Loucy (cell line): ENCODE data around the gene HSD17B13.
"Not testable (repeated sequence)": the region's sequence is repeated elsewhere in the genome, so short reads cannot be mapped to it uniquely, and the experiment has no call there.

Source experiments
- H2AFZ ChIP-seq: fragments of 200-600 bp; sonication (generic); 2 replicates; pipeline ENCODE4 v1.6.0; 2016; ENCODE audit warnings: antibody characterized with exemption, mild to moderate bottlenecking, low read length, moderate library complexity
- H3F3A ChIP-seq: fragments of 200-600 bp; 2 replicates; pipeline ENCODE4 v1.6.0; 2016; ENCODE audit warnings: antibody characterized with exemption, low read depth, mild to moderate bottlenecking
- H3K27me3 ChIP-seq: fragments of 200-600 bp; sonication (generic); 2 replicates; pipeline ENCODE4 v1.6.1; 2014; ENCODE audit warnings: low read length, mild to moderate bottlenecking; ENCODE audit not compliant: insufficient read depth, poor library complexity, severe bottlenecking
- H3K36me3 ChIP-seq: fragments of 200-600 bp; sonication (generic); 2 replicates; pipeline ENCODE4 v1.6.1; 2016; ENCODE audit warnings: low read length; ENCODE audit not compliant: insufficient read depth
- H3K4me1 ChIP-seq: fragments of 200-600 bp; sonication (generic); 2 replicates; pipeline ENCODE4 v1.5.1; 2014; ENCODE audit warnings: low read length, mild to moderate bottlenecking; ENCODE audit not compliant: insufficient read depth, poor library complexity, severe bottlenecking
- H3K4me2 ChIP-seq: fragments of 200-600 bp; sonication (generic); 2 replicates; pipeline ENCODE4 v1.6.0; 2014; ENCODE audit warnings: antibody characterized with exemption, low read length, low read depth, mild to moderate bottlenecking; ENCODE audit not compliant: poor library complexity, severe bottlenecking
- H3K4me3 ChIP-seq: fragments of 200-600 bp; sonication (generic); 2 replicates; pipeline ENCODE4 v1.5.1; 2014; ENCODE audit warnings: low read length, mild to moderate bottlenecking, mixed read lengths; ENCODE audit not compliant: poor library complexity, severe bottlenecking
- H3K79me2 ChIP-seq: fragments of 200-600 bp; sonication (generic); 2 replicates; pipeline ENCODE4 v1.6.1; 2014; ENCODE audit warnings: low read length; ENCODE audit not compliant: insufficient read depth
- H3K9ac ChIP-seq: fragments of 200-600 bp; sonication (generic); 2 replicates; pipeline ENCODE4 v1.6.0; 2014; ENCODE audit warnings: mild to moderate bottlenecking, low read depth, low read length, moderate library complexity; ENCODE audit not compliant: poor library complexity, severe bottlenecking
- H3K9me2 ChIP-seq: fragments of 200-600 bp; sonication (generic); replicated peaks from 2 replicates; pipeline ENCODE4 v1.6.1; 2016; ENCODE audit warnings: low read depth, low read length, mixed read lengths
- H3K9me3 ChIP-seq: fragments of 200-600 bp; sonication (generic); 2 replicates; pipeline ENCODE4 v1.6.1; 2014; ENCODE audit warnings: mild to moderate bottlenecking, antibody characterized with exemption, low read length, low read depth; ENCODE audit not compliant: insufficient read depth
- H4K20me1 ChIP-seq: fragments of 200-600 bp; sonication (generic); 2 replicates; pipeline ENCODE4 v1.6.0; 2014; ENCODE audit warnings: antibody characterized with exemption, low read length, mild to moderate bottlenecking; ENCODE audit not compliant: insufficient read depth, poor library complexity, severe bottlenecking
- EZH2phosphoT487 ChIP-seq: fragments of 200-600 bp; IDR thresholded peaks from 2 replicates; pipeline ENCODE4 v1.6.1; 2018; ENCODE audit warnings: antibody characterized with exemption, mild to moderate bottlenecking, moderate library complexity, borderline replicate concordance
- TF ChIP-seq, protein P1 (sequence below): fragments of 200-600 bp; sonication (generic); conservative IDR thresholded peaks from 2 replicates; pipeline ENCODE4 v1.5.1; 2014; ENCODE audit warnings: mild to moderate bottlenecking, antibody characterized with exemption, low read length

Gene HSD17B13

DNA sequence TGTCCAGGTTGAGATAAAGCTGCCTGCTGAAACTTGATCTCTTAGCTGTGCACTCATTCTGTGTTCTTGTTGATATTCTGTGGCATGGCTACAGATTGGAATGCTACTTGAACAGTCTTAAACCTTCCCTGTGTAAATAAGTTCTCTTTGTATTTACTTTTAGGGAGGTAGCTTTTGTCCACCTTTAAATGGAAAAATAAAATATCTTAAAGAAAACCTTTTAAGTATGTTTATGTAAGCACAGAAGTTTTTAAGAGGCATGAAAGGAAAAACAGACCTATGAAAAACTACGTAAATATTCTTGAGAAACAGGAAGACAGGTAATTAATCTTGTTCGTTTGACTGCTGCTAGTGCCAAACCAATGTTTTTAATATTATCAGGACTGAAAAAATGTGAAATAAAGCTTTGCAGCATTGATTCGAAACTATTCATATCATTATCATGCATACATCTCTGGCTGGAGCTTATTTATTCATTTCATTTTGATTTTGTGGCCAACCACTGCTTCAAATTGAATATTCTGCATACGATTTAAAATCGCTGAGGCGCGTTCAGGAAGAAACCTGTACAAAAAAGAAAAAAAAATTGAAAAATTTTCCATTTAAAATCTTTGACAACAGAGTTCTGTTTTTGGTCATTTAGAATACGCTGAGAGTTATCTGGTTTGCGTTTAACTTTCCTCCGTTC is 17.8 kb downstream of the HSD17B13 start:
- no peak overlapping the region for H2AFZ ChIP-seq
- H3K9ac ChIP-seq = no peak overlapping the region
- TF ChIP-seq, protein P1, sequence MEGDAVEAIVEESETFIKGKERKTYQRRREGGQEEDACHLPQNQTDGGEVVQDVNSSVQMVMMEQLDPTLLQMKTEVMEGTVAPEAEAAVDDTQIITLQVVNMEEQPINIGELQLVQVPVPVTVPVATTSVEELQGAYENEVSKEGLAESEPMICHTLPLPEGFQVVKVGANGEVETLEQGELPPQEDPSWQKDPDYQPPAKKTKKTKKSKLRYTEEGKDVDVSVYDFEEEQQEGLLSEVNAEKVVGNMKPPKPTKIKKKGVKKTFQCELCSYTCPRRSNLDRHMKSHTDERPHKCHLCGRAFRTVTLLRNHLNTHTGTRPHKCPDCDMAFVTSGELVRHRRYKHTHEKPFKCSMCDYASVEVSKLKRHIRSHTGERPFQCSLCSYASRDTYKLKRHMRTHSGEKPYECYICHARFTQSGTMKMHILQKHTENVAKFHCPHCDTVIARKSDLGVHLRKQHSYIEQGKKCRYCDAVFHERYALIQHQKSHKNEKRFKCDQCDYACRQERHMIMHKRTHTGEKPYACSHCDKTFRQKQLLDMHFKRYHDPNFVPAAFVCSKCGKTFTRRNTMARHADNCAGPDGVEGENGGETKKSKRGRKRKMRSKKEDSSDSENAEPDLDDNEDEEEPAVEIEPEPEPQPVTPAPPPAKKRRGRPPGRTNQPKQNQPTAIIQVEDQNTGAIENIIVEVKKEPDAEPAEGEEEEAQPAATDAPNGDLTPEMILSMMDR = no peak
- no peaks in the 10 kb centered on the region for H4K20me1 ChIP-seq
- H3K36me3 ChIP-seq = no peaks in the 10 kb centered on the region
- no peaks in the 10 kb centered on the region for H3K9me2 ChIP-seq
- H3K9me3 ChIP-seq = no peaks in the 10 kb centered on the region
- H3F3A ChIP-seq = no peaks in the 10 kb centered on the region
- H3K27me3 ChIP-seq = no peaks in the 10 kb centered on the region
- H3K4me1 ChIP-seq = no peaks in the 10 kb centered on the region
- H3K79me2 ChIP-seq = no peaks in the 10 kb centered on the region
- H3K4me3 ChIP-seq = no peak overlapping the region
- H3K4me2 ChIP-seq = no peak overlapping the region

DNA sequence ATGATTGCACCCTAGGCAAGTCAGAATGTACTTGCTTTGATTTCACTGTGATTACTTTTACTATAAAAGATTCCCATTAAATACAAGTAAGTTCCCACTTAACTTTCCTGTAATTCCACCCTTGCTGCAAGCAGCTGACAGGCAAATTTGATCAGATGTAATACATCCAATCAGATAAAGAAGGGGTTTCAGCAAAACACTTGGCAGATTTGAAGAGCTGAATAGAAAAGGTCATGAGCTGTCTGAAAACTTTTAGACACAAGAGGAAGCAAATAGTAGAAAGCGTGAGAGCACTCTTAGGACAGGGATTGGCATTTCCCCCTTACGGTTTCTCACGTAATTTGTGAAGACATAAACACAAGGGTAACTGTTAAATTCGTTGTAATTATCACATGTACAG is 22.8 kb downstream of the HSD17B13 start:
- no peaks in the 10 kb centered on the region for H3K4me1 ChIP-seq
- H3K79me2 ChIP-seq = no peaks in the 10 kb centered on the region
- H3K4me2 ChIP-seq = no peak overlapping the region
- no peaks in the 10 kb centered on the region for H3K9me2 ChIP-seq
- H3F3A ChIP-seq = no peaks in the 10 kb centered on the region
- H3K4me3 ChIP-seq = no peak overlapping the region
- H2AFZ ChIP-seq = no peak overlapping the region
- no peaks in the 10 kb centered on the region for H3K27me3 ChIP-seq
- no peaks in the 10 kb centered on the region for H4K20me1 ChIP-seq
- H3K9ac ChIP-seq = no peak overlapping the region
- no peak for TF ChIP-seq EZH2phosphoT487
- TF ChIP-seq, protein P1 = no peak
- H3K9me3 ChIP-seq = no peaks in the 10 kb centered on the region
- H3K36me3 ChIP-seq = no peaks in the 10 kb centered on the region

GRCh38 chr4:87298362-87298761 is 24.3 kb downstream of the HSD17B13 start:
- Histone ChIP-seq H3K4me1 (no peaks in the 10 kb centered on the region), H3K79me2 (no peaks in the 10 kb centered on the region), H3K9me3 (peaks cover 3% of the 10 kb centered on the region; the same call in 1 of the 2 replicates), H3K4me3 (no peak overlapping the region), H3K9me2 (no peaks in the 10 kb centered on the region), H4K20me1 (no peaks in the 10 kb centered on the region), H3F3A (no peaks in the 10 kb centered on the region), H3K36me3 (no peaks in the 10 kb centered on the region), H3K9ac (no peak overlapping the region), H3K27me3 (no peaks in the 10 kb centered on the region), H2AFZ (no peak overlapping the region), H3K4me2 (no peak overlapping the region)
- TF ChIP-seq, protein P1 = no peak
- TF ChIP-seq EZH2phosphoT487 = no peak

DNA sequence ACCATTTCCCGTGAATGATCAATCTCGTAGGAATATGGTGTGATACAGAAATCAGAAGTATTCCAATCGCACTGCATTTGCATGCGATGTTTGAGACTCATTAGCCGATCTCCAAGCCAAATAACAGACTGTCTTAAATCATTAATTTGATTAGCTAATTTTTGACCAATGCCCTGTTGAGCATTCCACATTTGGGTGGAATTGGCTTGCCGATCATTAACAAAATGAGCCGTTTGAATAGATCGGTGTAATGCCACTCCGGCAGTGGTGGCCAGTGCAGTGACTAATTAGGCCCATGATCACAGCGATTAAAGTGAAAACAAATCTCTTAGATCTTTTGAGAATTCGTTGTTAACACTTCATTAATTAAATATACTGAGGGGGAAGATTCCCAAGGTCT is 27.8 kb downstream of the HSD17B13 start:
- H3K9me2 ChIP-seq, H3K4me2 ChIP-seq: not testable (repeated sequence)

DNA sequence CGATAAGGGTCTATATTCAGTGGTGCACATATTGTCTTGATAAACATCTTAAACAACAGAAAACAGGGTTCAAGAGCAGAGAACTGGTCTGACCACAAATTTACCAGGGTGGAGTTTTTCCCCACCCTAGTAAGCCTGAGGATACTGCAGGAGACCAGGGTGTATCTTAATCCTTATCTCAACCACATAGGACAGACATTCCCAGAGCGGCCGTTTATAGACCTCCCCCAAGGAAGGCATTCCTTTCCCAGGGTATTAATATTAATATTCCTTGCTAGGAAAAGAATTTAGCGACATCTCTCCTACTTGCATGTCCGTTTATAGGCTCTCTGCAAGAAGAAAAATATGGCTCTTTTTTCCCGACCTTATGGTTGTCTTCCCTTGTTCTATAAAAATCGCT is 28.8 kb downstream of the HSD17B13 start:
- not testable (repeated sequence) for H3K4me3 ChIP-seq, H3K4me2 ChIP-seq, H3K36me3 ChIP-seq, H3K9ac ChIP-seq, H4K20me1 ChIP-seq, H3K4me1 ChIP-seq, H3K9me3 ChIP-seq, H3K9me2 ChIP-seq, H3K27me3 ChIP-seq, H3K79me2 ChIP-seq, H2AFZ ChIP-seq, H3F3A ChIP-seq

More for the DNA sequence above, 27.8 kb downstream of the HSD17B13 start:
- H3K27me3 ChIP-seq, H3K4me3 ChIP-seq, H3K9ac ChIP-seq, H3K36me3 ChIP-seq, H3K4me1 ChIP-seq, H3F3A ChIP-seq, H3K9me3 ChIP-seq, H2AFZ ChIP-seq, H3K79me2 ChIP-seq, H4K20me1 ChIP-seq: not testable (repeated sequence)
